HG03460 (cell line): ENCODE results near the gene PUS10.
"Not testable (repeated sequence)": the region's sequence is repeated elsewhere in the genome, so short reads cannot be mapped to it uniquely, and the experiment has no call there.

Experiments
- ATAC-seq: cut with Tn5 transposase; IDR thresholded peaks from one replicate; pipeline ENCODE4 v1.9.1; 2021; ENCODE audit not compliant: unreplicated experiment

PUS10 gene

DNA sequence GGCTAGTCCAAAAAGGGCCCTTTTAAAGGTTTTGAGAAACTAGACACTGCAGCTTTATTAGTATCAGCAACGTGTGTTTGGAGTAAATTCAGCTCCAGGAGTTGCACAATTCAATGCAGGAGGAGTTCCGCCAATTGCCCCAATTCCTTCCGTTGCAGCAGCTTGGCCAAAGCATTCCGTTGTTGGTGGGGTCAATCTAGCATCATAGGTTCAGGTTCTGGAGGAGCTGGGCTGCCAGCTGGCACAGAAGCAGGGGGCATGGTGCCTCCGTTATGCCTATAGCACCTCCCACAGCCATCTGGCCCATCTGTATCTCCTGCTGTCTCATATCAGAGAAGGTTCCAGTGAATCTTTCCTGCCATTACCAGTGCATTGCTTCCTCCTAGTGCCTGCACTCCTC lies 81.3 kb downstream of the PUS10 start:
- no peak for ATAC-seq

DNA sequence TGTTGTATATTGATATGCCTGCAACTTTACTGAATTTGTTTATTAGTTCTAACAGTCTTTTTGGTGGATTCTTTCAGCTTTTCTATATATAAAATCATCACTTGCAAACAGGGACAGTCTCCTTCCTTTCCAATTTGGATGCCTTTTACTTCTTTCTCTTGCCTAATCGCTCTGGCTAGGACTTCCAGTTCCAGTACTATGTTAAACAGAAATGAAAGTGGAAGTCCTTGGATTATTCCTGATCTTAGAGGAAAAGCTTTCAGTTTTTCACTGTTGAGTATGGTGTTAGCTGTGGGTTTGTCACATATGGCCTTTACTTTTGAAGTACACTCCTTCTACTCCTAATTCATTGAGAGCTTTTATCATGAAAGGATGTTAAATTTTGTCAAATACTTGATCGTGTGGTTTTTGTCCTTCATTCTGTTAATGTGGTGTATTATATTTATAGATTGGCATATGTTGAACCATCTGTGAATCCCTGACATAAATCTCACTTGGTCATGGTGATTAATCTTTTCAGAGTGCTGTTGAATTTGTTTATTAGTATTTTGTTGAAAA lies 83.8 kb downstream of the PUS10 start:
- ATAC-seq = no peak

DNA sequence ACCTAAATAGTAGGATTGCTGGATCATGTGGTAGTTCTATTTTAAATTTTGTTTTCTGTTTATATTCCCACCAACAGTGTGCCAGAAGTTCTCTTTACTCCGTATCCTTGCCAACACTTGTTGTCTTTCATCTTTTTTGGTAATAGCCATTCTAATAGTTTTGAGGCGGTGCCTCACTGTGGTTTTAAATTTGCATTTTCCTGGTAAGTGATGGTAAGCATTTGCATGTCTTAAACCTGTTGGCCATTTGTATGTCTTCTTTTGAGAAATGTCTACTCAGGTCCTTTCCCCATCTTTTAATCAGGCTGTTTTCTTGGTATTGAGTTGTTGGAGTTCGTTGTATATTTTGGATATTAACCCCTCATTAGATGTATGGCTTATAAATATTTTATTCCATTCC lies 85.1 kb downstream of the PUS10 start:
- no peak for ATAC-seq

DNA sequence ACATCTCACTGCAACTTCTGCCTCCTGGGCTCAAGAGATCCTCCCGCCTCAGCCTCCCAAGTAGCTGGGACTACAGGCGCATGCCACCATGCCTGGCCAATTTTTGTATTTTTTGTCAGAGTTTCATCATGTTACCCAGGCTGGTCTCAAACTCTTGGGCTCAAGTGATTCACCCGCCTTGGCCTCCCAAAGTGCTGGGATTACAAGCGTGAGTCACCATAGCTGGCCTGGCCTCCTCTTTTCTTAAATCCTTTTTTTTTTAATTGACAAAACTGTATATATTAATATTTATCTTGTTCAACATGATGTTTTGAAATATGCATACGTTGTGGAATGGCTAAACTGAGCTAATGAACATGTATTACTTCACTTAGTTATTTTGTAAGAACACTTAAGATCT lies 86.0 kb downstream of the PUS10 start:
- ATAC-seq = not testable (repeated sequence)

DNA sequence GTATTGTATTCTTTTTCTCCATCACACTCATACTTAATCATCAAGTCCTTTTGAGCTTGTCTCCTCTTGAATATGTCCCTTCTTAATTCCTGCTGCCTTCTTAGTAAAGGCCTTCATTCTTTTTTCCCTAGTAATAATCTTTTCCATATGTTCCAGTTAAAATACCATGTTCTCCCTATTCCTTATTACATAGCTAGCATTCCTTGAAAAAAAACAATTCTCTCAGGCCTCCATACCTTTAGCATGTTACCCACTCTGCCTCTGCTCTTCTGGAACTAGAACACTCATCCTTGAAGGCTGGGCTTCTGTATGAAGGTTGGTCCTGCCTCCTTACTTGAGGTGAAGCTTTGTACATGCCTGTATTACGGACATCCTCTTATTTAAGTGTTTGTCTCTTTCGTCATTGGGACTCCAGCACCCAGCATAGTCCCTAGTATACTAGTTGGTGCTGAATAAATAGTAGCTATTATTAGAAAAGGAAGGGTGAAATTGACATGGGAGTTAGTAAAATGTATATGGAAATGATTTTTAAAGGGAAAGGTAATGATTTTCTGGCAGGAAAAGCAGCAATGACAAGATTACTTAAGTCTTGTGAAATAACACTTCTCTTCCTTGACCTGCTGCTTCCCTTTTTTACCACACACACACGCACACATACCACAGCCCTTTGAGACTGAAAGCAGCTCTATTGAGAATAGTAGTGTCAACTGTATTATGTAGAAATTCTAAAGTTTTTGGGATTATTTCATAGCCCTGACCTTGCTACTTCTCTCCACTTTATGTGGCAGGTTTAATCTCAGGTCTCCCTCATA lies 91.1 kb downstream of the PUS10 start:
- no peak for ATAC-seq

DNA sequence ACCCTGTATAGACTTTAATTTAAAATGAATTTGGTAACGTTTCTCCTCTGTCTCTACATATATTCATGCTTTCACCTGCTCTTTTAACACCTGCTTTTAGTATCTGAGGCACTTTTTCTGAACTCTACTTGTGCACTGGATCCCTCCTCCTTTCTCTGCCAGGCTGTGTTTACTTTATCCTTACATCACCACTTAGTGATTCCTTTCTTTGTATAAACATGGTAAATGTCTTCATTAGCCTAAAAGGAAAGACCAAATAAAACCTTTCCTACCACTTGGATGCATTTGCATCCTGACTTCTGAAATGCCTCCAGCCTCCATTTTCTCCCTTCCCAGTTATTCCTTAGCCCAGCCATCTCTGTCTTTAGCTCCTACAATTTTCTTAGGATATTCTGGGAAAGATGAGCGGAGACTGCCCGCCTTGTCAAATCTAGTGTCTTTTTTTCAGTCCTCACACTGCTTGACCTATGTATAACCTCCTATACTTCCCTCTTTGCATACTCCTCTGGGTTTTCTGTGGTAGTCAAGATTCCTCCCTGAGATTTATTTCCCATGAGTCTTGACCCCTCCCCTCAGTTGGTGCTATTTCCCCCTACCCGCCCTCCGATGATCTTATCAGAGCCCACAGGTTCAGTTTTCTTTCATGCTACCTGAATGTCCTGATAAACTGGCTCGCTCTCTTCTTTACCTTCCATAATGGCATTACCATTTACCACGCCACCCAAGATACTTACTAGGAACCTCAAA lies 91.9 kb downstream of the PUS10 start:
- no peak for ATAC-seq

DNA sequence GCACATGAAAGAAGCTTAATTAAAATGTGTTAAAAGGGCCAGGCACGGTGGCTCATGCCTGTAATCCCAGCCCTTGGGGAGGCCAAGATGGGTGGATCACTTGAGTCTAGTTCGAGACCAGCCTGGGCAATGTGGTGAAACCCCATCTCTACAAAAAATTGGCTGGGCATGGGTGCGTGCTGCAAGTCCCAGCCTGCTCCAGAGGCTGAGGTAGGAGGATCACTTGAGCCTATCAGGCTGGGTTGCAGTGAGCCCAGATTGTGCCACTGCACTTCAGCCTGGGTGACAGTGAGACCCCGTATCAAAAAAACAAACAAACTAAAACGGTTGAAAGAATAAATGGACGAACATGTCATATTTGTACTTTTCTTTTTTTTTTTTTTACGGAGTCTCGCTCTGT lies 110.7 kb downstream of the PUS10 start:
- no peak for ATAC-seq

DNA sequence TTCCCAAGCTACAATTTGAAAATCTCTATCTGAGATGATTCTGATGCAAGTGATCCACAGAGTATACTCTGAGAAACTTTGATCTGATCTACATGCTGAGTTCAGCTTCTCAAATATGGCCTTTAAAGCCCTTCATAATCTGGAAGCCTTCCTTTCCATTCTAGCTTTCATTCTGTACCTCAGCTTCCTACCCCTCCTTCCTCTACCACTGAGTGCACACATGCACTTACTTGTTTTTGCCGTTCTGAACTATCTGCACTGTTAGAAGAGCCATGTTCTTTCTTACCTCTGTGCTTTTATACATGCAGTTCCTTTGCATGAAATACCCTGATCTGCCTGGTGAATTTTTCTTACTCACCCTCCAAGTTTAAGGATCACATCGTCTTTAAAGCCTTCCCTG lies 111.7 kb downstream of the PUS10 start:
- ATAC-seq = no peak

DNA sequence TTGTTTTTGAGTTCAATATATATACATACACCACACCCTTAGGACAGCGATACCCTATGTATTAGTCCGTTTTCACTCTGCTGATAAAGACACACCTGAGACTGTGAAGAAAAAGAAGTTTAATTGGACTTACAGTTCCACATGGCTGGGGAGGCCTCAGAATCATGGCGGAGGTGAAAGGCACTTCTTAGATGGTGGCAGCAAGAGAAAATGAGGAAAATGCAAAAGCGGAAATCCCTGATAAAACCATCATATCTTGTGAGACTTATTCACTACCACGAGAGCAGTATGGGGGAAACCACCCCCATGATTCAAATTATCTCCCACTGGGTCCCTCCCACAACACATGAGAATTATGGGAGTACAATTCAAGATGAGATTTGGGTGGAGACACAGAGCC lies 112.2 kb downstream of the PUS10 start:
- ATAC-seq = not testable (repeated sequence)

DNA sequence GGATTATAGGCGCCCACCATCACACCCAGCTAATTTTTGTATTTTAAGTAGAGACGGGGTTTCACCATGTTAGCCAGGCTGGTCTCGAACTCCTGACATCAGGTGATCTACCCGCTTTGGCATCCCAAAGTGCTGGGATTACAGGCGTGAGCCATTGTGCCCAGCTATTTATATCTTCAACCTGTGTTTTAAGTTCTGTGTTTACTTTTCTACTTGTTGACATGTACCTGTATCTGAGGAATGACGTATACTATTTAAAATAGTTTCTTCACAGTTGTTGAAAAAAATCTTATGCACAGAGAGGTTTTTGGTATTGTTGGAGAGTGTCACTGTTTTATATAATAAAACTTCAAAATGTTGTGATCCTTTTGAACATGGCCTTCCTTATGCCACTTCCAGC lies 116.8 kb downstream of the PUS10 start:
- ATAC-seq = not testable (repeated sequence)

DNA sequence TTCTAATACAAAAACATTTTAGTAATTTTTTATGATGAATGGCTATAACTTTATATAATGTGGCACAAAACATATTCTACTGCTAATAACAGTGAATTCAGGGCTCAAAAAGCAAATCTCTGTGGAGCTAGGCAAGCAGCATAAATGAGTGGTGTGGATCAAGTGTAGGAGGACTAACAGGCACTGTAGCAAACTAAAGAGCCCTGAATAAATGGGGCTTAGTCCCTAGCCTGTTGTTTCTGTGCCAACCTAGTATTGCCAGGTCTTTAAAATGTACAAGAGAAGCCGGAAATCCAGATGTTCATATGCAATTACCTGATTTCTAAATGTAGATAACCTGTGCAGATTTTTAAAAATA lies 118.2 kb downstream of the PUS10 start:
- no peak for ATAC-seq

DNA sequence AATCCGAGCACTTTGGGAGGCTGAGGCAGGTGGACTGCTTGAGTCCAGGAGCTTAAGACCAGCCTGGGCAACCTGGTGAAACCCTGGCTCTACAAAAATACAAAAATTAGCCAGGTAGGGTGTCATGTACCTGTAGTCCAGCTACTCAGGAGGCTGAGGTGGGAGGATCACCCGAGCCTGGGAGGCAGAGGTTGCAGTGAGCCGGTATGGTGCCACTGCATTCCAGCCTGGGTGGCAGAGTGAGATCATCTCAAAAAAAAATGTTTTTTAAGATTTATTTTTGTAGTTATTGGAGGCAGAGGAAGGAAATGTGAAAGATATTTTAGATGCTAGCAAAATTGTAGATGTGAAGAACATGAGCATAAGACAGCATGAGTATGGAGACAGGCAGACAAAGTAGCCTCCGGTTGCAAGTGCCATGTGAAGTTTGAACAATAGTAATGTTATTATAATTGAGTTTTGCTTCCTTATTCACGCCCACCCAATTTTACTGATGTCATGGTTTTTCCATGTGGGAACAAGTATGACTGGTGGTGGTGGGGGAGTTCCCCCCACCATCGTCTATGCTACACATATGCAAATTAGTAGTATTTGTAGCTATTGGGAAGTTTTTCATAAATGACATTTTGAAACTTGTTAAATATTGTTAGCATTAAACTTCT lies 118.7 kb downstream of the PUS10 start:
- no peak for ATAC-seq

DNA sequence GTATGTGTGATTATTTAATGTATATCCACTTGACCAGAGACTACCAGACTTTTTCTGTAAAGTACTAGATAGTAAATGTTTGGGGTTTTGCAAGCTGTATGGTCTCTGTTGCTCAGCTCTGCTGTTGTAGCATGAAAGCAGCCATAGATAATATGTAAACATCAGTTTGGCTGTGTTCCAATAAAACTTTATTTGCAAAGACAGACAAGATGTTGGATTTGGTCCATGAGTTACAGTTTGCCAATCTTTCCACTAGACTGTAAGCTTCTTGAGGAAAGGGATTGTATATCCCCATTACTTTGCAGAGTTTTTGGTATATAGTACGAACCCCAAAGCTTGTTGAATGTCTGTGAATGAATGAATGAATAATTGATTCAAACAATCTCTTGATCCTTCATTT lies 119.5 kb downstream of the PUS10 start:
- ATAC-seq = no peak
